Sigmoid colon (tissue), 7 donors: Measurements from ENCODE around the gene LMOD1. TPM values are rescaled to one million over a fixed set of nuclear protein-coding genes. Genes with fewer than 3 reads are reported as not detected.

Source experiments
- DNase-seq: peaks from one replicate; pipeline ENCODE4 v3.0.0-alpha.2; 2019
- H3K27ac ChIP-seq, 4 donors: fragments of 200-600 bp; sonication (generic); one replicate each; pipeline ENCODE4 v1.5.1; 2016 to 2019; ENCODE audit warnings: mild to moderate bottlenecking in 1 of 4
- H3K27me3 ChIP-seq, 3 donors: fragments of 200-600 bp; sonication (generic); one replicate each; pipeline ENCODE4 v1.5.1; 2019; ENCODE audit warnings: mild to moderate bottlenecking in 1 of 3
- H3K36me3 ChIP-seq, 4 donors: fragments of 200-600 bp; sonication (generic); one replicate each; pipeline ENCODE4 v1.5.1; 2016 to 2019
- H3K4me1 ChIP-seq, 4 donors: fragments of 200-600 bp; sonication (generic); one replicate each; pipeline ENCODE4 v1.5.1; 2017 to 2019
- H3K4me3 ChIP-seq, 4 donors: fragments of 200-600 bp; sonication (generic); one replicate each; pipeline ENCODE4 v1.5.1; 2017 to 2019; ENCODE audit warnings: mild to moderate bottlenecking in 2 of 4, moderate library complexity in 1 of 4
- H3K9me3 ChIP-seq, 4 donors: fragments of 200-600 bp in 3 of 4; sonication (generic) in 3 of 4; one replicate each; pipeline versions ENCODE4 v1.5.1 to v1.6.1; 2013 to 2019
- CTCF ChIP-seq, 4 experiments: fragments of 450-650 bp in 3 of 4; fragments of 200-600 bp in 1 of 4; IDR thresholded peaks; one replicate each; pipeline ENCODE4 v1.5.1; 2016 to 2019; ENCODE audit warnings: antibody characterized with exemption in 4 of 4, mild to moderate bottlenecking in 3 of 4, moderate library complexity in 2 of 4
- EP300 ChIP-seq, 4 donors: sonication (generic); formaldehyde crosslinking; IDR thresholded peaks; one replicate each; pipeline ENCODE4 v1.6.1; 2017; ENCODE audit warnings: antibody characterized with exemption in 4 of 4
- POLR2A ChIP-seq, 2 donors: fragments of 450-650 bp; IDR thresholded peaks; one replicate each; pipeline ENCODE4 v1.6.1; 2016; ENCODE audit warnings: antibody characterized with exemption in 2 of 2, mild to moderate bottlenecking in 2 of 2, moderate library complexity in 2 of 2
- POLR2AphosphoS5 ChIP-seq, 4 donors: sonication (generic); formaldehyde crosslinking; IDR thresholded peaks; one replicate each; pipeline ENCODE4 v1.6.1; 2017; ENCODE audit warnings: antibody characterized with exemption in 4 of 4
- WGBS, 2 donors: extraction: QIAGEN DNeasy Blood & Tissue Kit; methylation state at CpG; one replicate each; pipeline ENCODE4 v1.1.7; 2013; 5-methylcytosine and 5-hydroxymethylcytosine counted together
- intact Hi-C: fragments of 100-400 bp; cut with DNase I; formaldehyde crosslinking; loops from one replicate; pipeline ENCODE4 v1.15.1; 2023
- polyA plus RNA-seq, 3 donors: library from polyadenylated mRNA; stranded (reverse); fragments of 200-250 nt; gene quantifications; one replicate each; pipeline ENCODE4 v1.2.3, GENCODE V29; 2013
- total RNA-seq, 4 donors: library from RNA; depleted of rRNA; stranded (reverse); fragments of >200 nt; gene quantifications; one replicate each; pipeline ENCODE4 v1.1.0, GENCODE V29; 2016
- donor health status: healthy with polysubstance abuse.
- donor health status: Bipolar disorder and iron deficiency.
- donor health status: healthy.

The LMOD1 gene
- total and polyA plus RNA-seq, 7 donors: 4.9 to 1,011 (median 633) TPM

GRCh38 chr1:201945157-201945556, 1.2 kb downstream of the LMOD1 start:
- Histone ChIP-seq H3K4me3 (peak overlapping the region; percentile 73 to 82 (median 76)), H3K4me1 (peaks cover 0 to 20% (median 16%) of the 10 kb centered on the region in 4 donors), H3K9me3 (no peaks in the 10 kb centered on the region), H3K27ac (peak overlapping the region; percentile 91 to 98 (median 92)), H3K27me3 (no peaks in the 10 kb centered on the region), H3K36me3 (peaks cover 3 to 22% (median 6%) of the 10 kb centered on the region in 4 donors)
- DNase-seq: no peak
- intact Hi-C loops: no loop called here
- 57 to 65% methylated on average over 4 of the region's 4 CpGs for WGBS, 2 donors
- no peak for TF ChIP-seq EP300 (IDR thresholded peaks at IDR 0.05)
- TF ChIP-seq POLR2AphosphoS5 (IDR thresholded peaks at IDR 0.05): peak in 2 of 4 donors; percentile 3 to 40
- no peak for TF ChIP-seq POLR2A (IDR thresholded peaks at IDR 0.05)
- peak; percentile 39 to 69 (median 46) for TF ChIP-seq CTCF (IDR thresholded peaks at IDR 0.05)

GRCh38 chr1:201944639-201945038, 1.7 kb downstream of the LMOD1 start:
- peak in 2 of 4 donors; percentile 67 to 72 for TF ChIP-seq POLR2AphosphoS5 (IDR thresholded peaks at IDR 0.05)
- no peak for TF ChIP-seq CTCF (IDR thresholded peaks at IDR 0.05)
- TF ChIP-seq EP300 (IDR thresholded peaks at IDR 0.05): no peak
- TF ChIP-seq POLR2A (IDR thresholded peaks at IDR 0.05): peak in 1 of 2 donors; percentile 27
- 63 to 65% methylated on average over 3 of the region's 3 CpGs for WGBS, 2 donors
- peaks cover 0 to 25% (median 21%) of the 10 kb centered on the region in 4 donors for H3K4me1 ChIP-seq

DNA sequence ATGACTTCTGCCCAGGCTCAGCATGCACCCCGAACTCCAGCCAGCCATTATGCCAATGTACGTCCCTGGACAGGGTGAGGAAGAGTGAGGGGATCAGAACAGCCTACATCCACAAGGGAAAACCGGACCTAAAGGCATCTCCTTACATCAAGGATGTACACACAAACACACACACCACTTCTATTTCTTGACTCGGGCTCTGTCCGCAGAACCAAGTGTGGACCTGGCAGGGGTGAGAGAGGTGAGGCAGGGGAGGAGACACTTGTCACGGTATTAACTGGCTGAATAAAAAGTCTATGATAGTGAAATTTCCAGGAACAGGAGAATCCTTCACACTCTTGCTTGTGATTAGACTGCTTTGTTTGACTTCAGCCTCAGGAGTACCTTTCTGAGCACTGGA, 2.3 kb downstream of the LMOD1 start:
- Histone ChIP-seq H3K36me3 (peaks cover 3 to 22% (median 6%) of the 10 kb centered on the region in 4 donors), H3K27ac (peak overlapping the region; percentile 91 to 98 (median 92)), H3K9me3 (no peaks in the 10 kb centered on the region), H3K4me3 (peak overlapping the region; percentile 73 to 82 (median 76)), H3K27me3 (no peaks in the 10 kb centered on the region), H3K4me1 (peaks cover 0 to 31% (median 27%) of the 10 kb centered on the region in 4 donors)
- no peak for DNase-seq
- 74 to 84% methylated on average over 6 of the region's 6 CpGs for WGBS, 2 donors
- intact Hi-C loops: no loop called here
- TF ChIP-seq EP300 (IDR thresholded peaks at IDR 0.05) (no peak), POLR2AphosphoS5 (IDR thresholded peaks at IDR 0.05) (peak in 2 of 4 donors; percentile 1 to 3)

More at GRCh38 chr1:201944639-201945038, 1.7 kb downstream of the LMOD1 start:
- Histone ChIP-seq H3K27ac (peak overlapping the region; percentile 91 to 98 (median 92)), H3K27me3 (no peaks in the 10 kb centered on the region), H3K4me3 (peak overlapping the region; percentile 73 to 82 (median 76)), H3K36me3 (peaks cover 3 to 22% (median 6%) of the 10 kb centered on the region in 4 donors), H3K9me3 (no peaks in the 10 kb centered on the region)
- intact Hi-C loops: no loop called here
- DNase-seq: no peak

GRCh38 chr1:201942129-201942495, 4.2 kb downstream of the LMOD1 start:
- H3K4me1 ChIP-seq: peaks cover 0 to 43% (median 38%) of the 10 kb centered on the region in 4 donors
- no peaks in the 10 kb centered on the region for H3K27me3 ChIP-seq
- no peak for DNase-seq

More at GRCh38 chr1:201942129-201942495, 4.2 kb downstream of the LMOD1 start:
- Histone ChIP-seq H3K4me3 (peak overlapping the region; percentile 73 to 82 (median 76)), H3K36me3 (peaks cover 3 to 22% (median 6%) of the 10 kb centered on the region in 4 donors), H3K27ac (peak overlapping the region; percentile 91 to 98 (median 92)), H3K9me3 (no peaks in the 10 kb centered on the region)
- intact Hi-C loops: no loop called here
- 88 to 91% methylated on average over 1 of the region's 1 CpG for WGBS, 2 donors
- TF ChIP-seq POLR2A (IDR thresholded peaks at IDR 0.05) (no peak), POLR2AphosphoS5 (IDR thresholded peaks at IDR 0.05) (peak in 1 of 4 donors; percentile 1), EP300 (IDR thresholded peaks at IDR 0.05) (no peak), CTCF (IDR thresholded peaks at IDR 0.05) (no peak)
